ENCODE results near the gene CASS4.
"Not testable (repeated sequence)": the region's sequence is repeated elsewhere in the genome, so short reads cannot be mapped to it uniquely, and the experiment has no call there.

The CASS4 gene, protein sequence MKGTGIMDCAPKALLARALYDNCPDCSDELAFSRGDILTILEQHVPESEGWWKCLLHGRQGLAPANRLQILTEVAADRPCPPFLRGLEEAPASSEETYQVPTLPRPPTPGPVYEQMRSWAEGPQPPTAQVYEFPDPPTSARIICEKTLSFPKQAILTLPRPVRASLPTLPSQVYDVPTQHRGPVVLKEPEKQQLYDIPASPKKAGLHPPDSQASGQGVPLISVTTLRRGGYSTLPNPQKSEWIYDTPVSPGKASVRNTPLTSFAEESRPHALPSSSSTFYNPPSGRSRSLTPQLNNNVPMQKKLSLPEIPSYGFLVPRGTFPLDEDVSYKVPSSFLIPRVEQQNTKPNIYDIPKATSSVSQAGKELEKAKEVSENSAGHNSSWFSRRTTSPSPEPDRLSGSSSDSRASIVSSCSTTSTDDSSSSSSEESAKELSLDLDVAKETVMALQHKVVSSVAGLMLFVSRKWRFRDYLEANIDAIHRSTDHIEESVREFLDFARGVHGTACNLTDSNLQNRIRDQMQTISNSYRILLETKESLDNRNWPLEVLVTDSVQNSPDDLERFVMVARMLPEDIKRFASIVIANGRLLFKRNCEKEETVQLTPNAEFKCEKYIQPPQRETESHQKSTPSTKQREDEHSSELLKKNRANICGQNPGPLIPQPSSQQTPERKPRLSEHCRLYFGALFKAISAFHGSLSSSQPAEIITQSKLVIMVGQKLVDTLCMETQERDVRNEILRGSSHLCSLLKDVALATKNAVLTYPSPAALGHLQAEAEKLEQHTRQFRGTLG

DNA sequence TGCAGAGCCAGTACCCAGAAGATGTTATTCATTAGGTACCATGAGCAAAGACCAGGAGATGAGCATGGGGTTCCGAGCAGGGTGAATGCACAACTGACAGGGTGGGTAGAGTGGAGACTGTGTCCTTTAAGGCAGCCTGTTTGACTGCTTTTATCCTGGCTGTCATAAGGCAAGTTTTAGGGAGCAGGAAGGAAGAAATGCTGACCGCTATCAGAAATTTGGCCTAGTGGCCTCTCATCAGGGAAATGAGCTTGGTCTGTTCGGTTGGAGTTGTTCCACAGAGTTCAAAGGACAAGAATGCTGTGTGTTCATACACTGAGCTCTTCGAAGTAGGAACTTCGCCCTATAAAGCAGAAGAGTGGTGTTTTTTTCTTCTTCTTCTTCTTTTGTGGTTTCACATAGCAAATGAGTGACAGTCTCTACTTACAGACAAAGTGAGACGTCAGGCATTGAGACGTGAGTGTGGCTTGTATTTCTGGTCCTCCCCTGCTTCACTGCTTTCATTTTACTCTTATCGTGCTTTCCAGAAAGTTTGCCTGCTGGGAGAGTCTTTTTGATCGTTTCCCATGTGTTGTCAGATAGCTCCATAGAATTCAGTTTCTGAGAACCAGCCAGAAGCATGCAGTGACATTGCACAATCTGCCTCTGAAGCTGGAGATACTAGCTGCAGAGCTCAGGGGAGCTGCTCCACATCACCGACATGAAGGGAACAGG is at the start of gene CASS4:
TSS of gene CASS4 (plus strand) at position 502 of the 714 bp plus-strand sequence. CDS start at position 701, 199 bp downstream.
- DNase-seq, result no peak

DNA sequence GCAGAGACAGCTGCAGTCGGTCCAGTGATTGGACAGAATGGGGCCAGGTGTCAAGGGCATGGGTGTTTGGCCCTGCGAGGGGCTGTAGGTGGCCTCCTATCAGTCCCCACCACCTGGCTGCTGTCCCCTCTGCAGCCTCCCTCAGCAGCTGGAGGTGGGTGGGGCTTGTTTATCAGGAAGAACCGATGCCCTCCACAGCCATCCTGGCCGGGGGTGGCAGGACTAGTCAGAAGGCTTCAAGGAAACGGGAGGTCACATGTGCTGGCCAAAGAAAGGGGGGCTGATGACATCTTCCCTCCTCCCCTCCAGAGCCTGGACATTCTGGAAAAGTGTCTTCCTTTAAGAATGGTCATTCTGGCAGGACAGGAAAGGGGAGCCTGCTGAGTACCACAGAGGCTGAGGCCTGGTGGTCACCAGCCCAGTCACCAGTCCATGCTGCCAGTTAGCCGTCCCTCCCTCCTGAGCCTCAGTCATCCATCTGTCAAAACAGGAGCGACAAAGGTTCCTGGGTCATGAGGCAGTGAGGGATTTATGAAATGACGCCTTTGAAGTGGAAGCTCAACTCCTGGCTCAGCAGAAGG is 49.1 kb upstream of the CASS4 start:
- no peak for DNase-seq

DNA sequence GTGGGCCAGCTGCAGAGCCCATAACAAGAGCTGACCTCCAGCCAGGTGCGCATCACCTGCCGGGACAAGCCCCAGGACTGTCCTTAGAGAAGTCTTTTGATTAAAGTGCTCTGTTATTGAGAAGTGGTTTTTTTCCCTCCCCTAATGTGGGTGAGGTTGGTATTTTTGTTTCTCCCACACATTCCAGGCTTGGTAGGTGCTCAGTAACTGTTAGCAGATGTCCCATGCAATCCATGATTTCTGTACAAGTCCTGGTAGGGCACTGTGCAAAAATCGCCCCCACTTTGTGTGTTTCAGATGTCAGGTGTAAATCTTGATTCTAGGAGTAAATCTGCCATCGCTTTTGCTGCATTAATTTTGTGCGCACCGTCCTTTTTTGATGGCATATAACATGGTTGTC is 48.6 kb upstream of the CASS4 start:
- DNase-seq, result no peak

DNA sequence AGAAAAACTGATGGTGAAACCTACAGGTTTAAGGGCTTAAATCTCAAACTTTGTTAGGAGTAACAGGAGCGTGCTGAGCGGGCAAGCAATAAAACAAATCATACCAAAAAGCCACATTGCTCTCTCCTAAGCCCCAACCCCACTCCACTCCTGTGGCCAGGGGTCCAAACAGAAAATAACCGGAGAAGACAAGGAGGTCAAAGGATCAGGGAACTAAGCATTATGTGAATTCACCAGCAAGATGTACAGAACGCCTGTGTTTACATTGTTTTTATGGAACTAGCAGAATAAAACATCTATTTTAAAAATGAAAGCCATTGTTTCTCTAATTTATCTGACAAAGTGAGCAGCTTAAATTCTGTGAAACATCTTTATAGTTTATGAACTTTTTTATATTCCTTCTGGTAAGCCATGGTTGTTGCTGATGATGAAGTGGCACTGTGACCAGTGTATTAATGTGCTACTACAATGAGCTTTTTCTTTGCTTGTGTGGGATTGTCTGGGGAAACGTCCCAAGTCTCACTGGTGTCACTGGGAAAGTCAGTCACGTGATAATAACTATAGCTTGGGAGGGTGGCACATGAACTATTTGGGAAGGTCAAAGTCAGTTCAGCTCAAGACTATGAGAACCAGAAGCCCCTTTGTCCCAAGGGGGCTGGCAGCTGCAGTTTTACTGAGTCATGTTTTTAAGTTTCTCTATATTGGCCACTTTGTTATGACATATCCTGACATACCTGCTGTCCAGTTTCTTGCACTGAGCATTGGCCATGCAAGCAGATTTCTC is 43.5 kb upstream of the CASS4 start:
- DNase-seq, result no peak

DNA sequence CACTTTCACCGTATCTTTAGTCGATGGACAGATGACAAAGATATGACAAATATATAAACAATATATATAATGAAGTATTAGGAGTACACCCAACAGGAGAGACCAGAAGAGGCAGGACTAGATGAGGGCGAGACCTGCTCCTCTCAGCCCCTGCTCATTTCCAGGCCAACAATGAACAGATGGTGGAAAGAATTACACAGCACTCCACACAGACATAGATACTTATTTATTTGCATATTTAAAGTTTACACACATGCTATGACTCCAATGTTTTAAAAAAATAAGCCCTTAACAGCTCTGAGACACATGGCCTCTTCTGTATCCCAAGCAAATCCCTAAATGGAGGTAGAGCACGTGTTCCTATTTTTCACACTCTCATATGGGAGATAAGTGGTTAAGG is 42.9 kb upstream of the CASS4 start:
- DNase-seq, result no peak

DNA sequence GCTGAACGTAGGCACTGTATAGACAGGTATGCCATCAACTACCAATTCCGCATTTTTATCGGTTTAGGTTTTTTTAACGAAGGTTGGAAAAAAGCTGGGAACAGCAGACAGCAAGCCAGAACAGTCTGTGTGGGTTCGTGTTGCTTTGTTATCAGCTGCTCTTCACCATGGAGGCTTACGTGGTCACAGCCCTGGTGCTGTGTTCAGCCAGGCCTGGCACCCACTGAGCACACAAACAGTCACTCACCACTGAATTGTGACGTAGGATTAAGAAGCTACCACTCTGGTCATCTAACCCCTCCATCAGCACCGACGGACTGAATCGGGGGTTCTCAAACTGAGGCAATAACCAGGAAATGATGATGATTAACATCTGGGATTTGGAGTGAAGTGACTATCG is 40.1 kb upstream of the CASS4 start:
- no peak for DNase-seq

DNA sequence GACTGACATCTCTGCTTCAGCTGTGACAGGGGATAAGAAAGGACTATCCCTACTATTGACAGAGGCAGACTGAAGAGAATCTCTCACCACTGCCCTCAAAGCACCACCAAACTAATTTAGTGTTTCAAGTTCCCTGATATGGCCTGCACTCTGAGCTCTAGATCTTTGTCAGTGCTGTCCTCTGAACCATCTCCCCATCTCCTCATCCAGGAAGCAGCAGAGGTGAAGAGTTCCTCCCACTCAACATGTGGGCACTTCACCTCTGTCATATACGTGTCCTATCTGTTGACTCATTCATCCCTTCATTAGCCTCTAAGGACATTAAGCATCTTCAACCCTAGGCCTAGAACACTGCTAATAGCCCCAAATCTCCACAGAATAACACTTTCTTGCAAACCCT is 39.2 kb upstream of the CASS4 start:
- no peak for DNase-seq

DNA sequence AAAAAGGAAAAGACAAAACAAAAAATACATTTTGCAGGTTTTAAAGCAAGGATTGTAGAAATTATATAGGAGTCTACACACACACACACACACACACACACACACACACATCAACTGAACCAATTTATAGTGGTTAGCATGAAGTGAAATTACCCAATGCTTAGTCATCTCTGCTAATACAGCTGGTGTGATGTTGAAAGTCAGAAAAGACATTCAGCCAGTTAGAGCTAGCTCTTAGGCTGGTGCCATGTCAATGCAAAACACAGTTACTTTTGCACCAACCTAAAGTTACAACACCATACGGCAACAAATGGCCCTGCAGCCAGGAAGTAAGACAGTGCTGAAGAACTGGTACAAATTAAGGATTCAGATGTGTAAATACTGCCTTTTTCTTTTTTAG is 38.1 kb upstream of the CASS4 start:
- no peak for DNase-seq

DNA sequence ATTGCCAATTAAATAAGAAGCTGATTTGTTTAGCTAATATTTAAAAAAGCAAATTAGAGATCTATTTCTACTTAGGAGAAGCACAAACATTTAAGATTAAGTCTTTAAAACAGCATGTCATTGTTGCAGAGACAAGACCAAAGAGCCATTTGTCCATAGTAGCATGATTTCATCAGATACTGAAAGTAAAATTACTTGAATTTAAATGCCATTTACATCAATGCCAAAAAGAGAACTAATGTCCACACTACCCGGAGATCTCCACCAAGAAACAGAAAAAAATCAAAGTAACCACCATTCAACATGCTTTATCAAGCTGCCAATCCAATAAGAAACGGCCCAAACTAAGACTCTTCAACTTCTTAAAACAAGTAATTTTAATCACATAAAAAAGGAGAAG is 35.7 kb upstream of the CASS4 start:
- DNase-seq, result no peak

DNA sequence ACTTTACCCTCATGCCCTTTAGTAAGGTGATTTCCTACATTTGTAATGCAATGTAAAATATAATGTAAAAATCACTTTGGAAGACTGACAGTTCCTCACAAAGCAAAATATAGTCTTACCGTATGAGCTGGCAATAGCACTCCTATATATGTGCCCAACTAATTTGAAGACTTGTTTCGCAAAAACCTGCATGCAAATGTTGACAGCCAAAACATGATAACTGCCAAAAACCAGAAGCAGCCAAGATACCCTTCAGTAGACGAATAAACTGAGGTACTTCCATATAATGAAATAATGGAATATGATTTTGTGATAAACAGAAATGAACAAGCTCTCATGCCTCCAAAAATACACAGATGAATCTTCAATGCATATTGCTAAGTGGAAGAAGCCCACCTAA is 33.7 kb upstream of the CASS4 start:
- no peak for DNase-seq

DNA sequence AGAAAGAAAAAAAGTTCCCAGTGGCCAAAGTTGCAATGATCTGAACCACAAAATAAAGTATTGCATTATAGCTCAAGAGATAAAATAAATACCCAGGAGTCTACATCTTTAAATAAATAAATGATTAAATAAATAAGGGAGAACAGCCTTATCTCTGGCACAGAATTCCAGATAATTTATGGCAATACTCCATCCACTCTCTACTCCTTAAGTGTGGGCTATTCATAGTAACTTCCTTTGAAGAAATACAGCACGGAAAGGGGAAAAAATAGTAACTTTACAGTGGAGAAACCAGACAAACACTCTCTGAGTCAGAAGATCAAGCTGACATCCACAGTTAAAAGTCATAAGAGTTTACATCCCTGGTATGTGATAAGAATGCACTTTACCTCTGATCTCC is 31.7 kb upstream of the CASS4 start:
- DNase-seq, result no peak

DNA sequence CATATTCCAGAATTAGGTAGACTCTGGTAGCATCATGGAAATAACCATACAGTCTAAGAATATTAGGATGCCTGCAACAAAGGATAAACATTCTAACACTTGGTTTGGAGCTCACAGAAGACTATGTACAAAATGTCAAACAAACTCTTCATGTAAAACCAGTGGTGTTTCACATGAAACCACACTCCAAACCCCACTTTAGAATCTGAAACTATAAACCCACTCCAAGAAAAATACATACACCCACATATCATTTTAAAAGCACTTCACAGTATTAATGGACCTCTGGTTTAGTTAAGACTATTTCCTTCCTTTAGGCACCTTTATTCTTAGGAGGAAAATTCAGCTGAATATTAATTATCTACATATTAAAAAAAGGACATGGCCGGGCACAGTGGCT is 30.6 kb upstream of the CASS4 start:
- DNase-seq, result no peak

DNA sequence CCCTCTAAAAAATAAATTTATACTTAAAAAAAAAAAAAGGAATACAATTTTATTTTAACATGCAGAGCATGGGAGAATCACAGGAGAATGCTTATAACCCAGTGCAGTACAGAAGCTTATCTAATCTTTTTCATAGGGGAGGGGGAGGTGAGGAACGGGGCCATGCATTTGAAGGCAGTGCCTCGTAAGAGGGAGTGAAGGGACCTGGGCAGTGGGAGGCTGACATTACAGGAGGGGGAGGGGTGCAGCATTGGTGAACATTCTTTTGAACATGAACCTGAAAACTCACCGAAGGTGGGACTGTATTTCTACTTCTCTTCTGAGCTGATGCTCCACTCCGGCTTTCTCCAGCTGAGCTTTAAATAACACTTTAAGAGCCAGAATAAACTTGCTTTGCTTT is 29.4 kb upstream of the CASS4 start:
- DNase-seq, result no peak

DNA sequence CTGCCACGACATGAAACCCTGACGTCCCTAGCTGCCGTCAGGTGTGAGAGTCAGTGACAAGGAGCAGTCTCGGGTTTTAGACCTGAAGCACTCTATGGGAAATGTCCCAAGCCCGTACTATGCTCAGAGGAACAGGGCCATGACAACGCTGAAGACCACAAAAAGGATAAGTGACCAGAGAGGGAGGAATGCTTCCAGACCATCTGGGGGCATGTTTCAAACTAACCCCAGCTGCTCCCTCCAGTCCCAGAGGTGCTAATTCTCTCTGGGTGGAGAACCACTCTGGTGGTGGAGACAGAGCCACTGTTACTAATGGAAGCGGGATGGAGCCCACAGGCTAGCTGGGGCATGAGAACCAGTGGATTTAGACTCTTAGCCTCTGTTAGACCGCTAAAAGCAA is 28.7 kb upstream of the CASS4 start:
- no peak for DNase-seq

DNA sequence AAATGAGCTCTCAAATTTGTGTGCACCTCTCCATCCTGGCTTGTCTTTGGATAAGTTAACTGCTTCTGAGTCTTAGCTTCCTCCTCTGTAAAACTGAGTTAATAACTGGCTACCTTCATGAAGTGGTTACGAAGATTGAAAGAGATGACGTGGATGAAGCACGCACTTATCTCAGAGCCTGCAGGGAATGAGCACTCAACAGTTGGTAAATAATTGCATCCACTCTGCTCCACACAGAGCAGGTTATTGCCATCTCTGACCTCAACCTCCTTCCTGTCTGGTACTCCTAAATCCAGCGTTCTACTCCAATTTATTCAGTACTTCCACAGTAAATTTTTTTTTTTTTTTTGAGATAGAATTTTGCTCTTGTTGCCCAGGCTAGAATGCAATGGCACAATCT is 26.9 kb upstream of the CASS4 start:
- no peak for DNase-seq

DNA sequence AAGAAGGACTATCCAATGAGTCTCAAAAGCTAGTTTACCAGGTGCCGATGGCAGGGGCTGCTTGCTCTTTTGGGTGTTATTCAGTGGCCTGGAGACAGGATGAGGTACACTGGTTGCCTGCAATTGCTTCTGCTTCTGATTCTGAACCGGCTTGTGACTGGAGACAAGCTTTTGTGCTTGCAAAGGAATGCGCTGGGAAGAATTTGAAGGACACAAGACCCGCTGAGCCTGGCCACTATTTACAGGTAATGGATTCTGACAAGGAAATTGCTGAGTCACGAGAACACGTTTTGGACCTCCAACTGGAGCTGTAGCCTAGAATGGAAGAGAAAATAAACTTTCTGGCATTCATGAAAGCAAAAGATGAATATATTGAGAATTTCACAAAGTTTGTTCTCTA is 25.8 kb upstream of the CASS4 start:
- DNase-seq, result no peak

DNA sequence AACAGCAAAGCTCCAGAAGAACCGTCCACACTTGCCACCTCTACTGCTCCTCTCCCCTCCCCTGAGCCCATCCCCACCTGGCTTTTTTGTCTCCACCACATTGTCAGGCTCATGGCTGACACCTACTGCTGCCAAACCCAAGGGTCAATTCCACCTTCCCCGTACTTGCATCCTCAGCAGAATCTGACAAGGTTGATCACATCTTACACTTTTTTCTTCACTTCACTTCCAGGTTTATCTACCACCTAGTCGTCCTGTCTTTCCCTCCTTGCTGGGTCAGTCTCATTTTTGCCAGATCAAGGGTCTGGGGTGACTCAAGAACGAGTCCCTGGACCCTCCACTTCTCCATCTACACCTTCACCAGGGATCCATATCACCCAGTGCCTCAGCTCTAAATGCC is 23.2 kb upstream of the CASS4 start:
- no peak for DNase-seq

DNA sequence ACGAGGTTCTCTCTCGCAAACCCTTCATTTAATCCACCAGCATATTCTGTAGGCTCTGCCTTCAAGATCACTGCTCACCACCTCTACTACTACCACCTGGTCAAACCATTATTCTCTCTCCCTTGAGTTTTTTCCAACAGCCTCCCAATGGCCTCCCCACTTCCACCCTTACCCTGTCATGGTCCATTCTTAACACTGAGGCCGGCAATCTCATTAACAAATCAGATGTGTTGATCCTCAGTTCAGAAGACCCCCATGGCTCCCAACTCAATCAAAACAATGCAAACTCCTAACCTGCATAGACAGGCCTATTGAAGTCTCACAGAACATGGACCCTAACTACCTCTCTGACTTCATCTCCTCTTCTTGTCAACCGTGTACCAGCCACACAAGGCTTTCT is 22.3 kb upstream of the CASS4 start:
- no peak for DNase-seq

DNA sequence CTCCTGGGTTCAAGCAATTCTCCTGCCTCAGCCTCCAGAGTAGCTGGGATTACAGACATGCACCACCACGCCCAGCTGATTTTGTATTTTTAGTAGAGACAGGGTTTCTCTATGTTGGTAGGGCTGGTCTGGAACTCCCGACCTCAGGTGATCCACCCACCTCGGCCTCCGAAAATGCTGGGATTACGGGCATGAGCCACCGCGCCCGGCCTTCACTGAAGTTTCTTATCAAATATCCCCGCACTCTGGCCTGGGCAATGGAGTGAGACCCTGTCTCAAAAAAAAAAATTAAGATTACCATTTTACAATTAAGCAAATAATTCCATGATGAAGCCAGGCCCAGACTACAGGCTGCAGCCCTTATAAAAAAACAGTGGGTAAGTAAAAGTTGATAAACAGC is 21.7 kb upstream of the CASS4 start:
- not testable (repeated sequence) for DNase-seq

DNA sequence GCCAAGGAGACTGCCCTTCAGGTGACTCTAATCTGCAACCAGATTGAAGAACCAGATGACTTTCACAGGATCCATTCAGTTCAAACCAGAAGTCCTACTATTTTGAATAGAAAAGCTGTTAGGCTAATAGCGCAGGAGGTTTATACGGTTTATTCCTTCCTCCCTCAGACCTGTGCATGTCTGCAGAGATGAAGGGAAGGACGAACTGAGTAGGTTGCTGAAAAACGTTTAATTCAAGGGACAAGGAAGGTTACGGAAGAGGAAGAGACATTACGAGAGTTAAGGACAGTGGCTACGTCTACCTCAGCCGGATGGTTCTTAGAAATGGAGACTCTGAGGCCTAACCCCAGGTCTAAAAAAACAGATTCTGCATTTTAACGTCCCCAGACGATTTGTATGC is 21.0 kb upstream of the CASS4 start:
- no peak for DNase-seq

DNA sequence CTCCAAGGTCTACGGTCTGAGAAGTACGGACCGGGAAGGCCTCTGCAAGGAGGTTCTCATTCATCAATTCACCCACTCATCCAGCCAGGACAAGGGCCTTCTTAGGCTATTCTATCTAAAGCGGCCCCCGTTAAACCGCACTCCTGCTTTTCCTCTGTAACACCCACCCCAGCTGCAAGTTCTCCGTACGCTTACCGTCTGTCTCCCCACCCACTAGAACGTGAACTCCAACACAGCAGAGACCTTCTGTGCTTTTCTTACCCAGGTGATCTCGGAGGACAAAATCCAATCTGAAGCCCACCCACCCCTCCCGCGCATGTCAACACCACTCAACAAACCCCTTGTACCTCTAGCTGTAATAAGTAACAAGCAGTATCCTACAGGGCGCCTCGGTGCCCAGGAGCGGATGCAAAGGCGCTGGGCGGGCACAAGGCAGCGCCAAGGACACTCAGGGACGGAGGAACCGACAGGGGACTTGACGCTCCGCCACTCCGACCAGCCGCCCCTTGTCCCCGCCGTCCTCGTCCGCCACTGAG is 20.4 kb upstream of the CASS4 start:
- no peak for DNase-seq

DNA sequence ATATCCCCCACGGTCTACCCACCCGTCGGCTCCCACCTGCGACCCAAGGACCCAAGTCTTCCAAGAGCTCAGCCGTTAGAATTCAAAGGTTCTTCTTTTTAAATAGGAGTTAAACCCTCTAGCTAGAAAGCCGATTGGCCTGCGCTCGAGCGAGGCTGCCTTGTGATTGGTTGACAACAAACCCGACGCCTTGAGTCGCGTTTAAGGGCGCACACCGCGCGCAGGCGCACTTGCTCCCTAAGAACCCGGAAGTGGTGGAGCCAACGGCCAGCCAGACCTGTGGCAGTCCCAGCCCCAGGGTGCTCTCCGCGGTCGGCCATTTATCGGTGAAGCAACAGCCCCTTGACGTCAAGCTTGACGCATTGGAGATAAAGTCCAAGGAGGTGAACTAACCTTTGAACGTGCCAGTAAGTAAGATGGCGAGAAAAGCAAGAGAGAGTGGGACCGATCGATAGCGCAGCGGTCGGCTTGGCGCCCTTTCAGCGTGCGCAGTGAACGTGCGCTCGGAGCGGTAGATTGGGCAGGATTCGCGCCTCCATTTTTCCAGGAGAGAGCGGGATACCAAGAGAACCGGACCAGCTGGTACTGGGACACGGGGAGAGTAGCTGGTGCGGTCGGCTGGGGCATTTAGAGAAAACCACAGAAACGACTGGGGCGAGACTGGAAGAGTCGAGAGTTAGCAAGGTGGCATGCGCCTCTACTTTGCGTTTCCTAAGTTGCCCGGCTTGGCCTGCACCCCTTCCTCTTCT is 19.8 kb upstream of the CASS4 start, which contains the start of the genes AURKA and CSTF1:
TSS of gene AURKA (minus strand) at position 84 of the 749 bp plus-strand sequence. CDS start 4,018 bp downstream, outside the sequence.
TSS of gene CSTF1 (plus strand) at position 514 of the 749 bp plus-strand sequence. CDS start 2,908 bp downstream, outside the sequence.
- peak; percentile 94 for DNase-seq

All from DMS153 (cell line).